COLO668 (cell line): Measurements from ENCODE around the gene ALDH1L1.

ENCODE experiments used
- DNase-seq: peaks from one replicate; lab custom pipeline; 2025; ENCODE audit not compliant: unreplicated experiment; lab: John Stamatoyannopoulos, UW

ALDH1L1 gene

GRCh38 chr3:126056681-126057500, 123.5 kb downstream of the ALDH1L1 start:
- no peak for DNase-seq

- no peak for DNase-seq
These were observed 124.3 kb downstream of the ALDH1L1 start for GRCh38 chr3:126056088-126056487.

GRCh38 chr3:126054870-126055269, 125.5 kb downstream of the ALDH1L1 start:
- DNase-seq: no peak

GRCh38 chr3:126053949-126054569, 126.3 kb downstream of the ALDH1L1 start:
- no peak for DNase-seq
